ENCODE measurements around the gene KRTAP13-2.

KRTAP13-2 gene

DNA sequence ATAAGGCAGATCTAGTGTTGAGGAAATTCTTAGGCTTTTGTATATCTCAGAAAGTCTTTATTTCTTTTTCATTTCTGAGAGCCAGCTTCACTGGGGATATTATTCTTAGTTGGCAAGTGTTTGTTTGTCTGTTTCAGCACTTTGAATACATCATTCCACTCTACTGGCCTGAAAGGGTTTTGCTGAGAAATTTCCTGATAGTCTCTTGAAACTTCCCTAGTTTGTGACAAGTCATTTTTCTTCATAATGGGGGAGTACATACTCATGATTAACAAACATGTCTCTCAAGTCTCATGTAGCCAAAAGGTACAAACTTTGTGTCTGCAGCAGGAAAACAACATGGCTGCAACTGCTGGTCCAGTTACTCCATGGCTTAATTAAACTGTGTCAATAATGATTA lies 45.7 kb downstream of the KRTAP13-2 start:
- no peaks in the 10 kb centered on the region for H3K36me3 Mint-ChIP-seq (ENCODE audit: low read depth)
- no peak for DNase-seq
- H3K27me3 Mint-ChIP-seq (ENCODE audit: low read depth, poor library complexity), result no peaks in the 10 kb centered on the region
- H3K27ac Mint-ChIP-seq, result no peak overlapping the region
- peaks cover 15% of the 10 kb centered on the region for H3K9me3 Mint-ChIP-seq
- no peak overlapping the region for H3K4me3 Mint-ChIP-seq
- no peaks in the 10 kb centered on the region for H3K4me1 Mint-ChIP-seq
- TF ChIP-seq, protein P1, sequence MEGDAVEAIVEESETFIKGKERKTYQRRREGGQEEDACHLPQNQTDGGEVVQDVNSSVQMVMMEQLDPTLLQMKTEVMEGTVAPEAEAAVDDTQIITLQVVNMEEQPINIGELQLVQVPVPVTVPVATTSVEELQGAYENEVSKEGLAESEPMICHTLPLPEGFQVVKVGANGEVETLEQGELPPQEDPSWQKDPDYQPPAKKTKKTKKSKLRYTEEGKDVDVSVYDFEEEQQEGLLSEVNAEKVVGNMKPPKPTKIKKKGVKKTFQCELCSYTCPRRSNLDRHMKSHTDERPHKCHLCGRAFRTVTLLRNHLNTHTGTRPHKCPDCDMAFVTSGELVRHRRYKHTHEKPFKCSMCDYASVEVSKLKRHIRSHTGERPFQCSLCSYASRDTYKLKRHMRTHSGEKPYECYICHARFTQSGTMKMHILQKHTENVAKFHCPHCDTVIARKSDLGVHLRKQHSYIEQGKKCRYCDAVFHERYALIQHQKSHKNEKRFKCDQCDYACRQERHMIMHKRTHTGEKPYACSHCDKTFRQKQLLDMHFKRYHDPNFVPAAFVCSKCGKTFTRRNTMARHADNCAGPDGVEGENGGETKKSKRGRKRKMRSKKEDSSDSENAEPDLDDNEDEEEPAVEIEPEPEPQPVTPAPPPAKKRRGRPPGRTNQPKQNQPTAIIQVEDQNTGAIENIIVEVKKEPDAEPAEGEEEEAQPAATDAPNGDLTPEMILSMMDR (IDR thresholded peaks at IDR 0.05), result no peak
